PC-9 (cell line): ENCODE data around the gene GRIP1. TPM values are rescaled to one million over a fixed set of nuclear protein-coding genes. Genes with fewer than 3 reads are reported as not detected.

Experiments used
- BruUV-seq: library from RNA; stranded (reverse); fragments of 400-500 nt; replicated peaks from 2 replicates; lab custom pipeline; 2021; lab: Mats Ljungman, UMichigan
- CTCF ChIA-PET: fragments of 300-600 bp; sonication (Branson Sonifier 250); formaldehyde crosslinking; loops from one replicate; lab custom pipeline; 2022; ENCODE audit warnings: antibody characterized with exemption; lab: Charles Lee
- POLR2A ChIA-PET: fragments of 300-600 bp; sonication (Branson Sonifier 250); formaldehyde crosslinking; loops from one replicate; lab custom pipeline; 2022; ENCODE audit warnings: antibody characterized with exemption; ENCODE audit not compliant: unreplicated experiment; lab: Charles Lee
- DNase-seq, 2 experiments: peaks; one replicate each; pipeline versions ENCODE4 v3.0.0 to v3.0.0-alpha.2; 2015 to 2022; ENCODE audit warnings: mixed read lengths in 1 of 2
- H2AFZ ChIP-seq: fragments of 200-600 bp; sonication (generic); 2 replicates; pipeline ENCODE4 v1.8.1; 2017; ENCODE audit warnings: antibody characterized with exemption
- H3F3A ChIP-seq: fragments of 200-600 bp; sonication (generic); 2 replicates; pipeline ENCODE4 v1.8.1; 2017; ENCODE audit warnings: antibody characterized with exemption, mild to moderate bottlenecking, low read depth; ENCODE audit not compliant: insufficient read depth
- H3K27ac ChIP-seq: fragments of 200-600 bp; sonication (generic); 2 replicates; pipeline ENCODE4 v1.6.1; 2016; ENCODE audit warnings: mixed run types
- H3K27me3 ChIP-seq: fragments of 200-600 bp; sonication (generic); 2 replicates; pipeline ENCODE4 v1.6.1; 2016; ENCODE audit warnings: low read depth, mixed run types; ENCODE audit not compliant: insufficient read depth
- H3K36me3 ChIP-seq: fragments of 200-600 bp; sonication (generic); 2 replicates; pipeline ENCODE4 v1.6.1; 2016; ENCODE audit warnings: low read depth, mixed run types
- H3K4me1 ChIP-seq: fragments of 200-600 bp; sonication (generic); replicated peaks from 2 replicates; pipeline ENCODE4 v1.6.1; 2016; ENCODE audit warnings: mixed run types; ENCODE audit not compliant: insufficient read depth
- H3K4me2 ChIP-seq: fragments of 200-600 bp; sonication (generic); 2 replicates; pipeline ENCODE4 v1.6.1; 2017; ENCODE audit warnings: mixed run types
- H3K4me3 ChIP-seq: fragments of 200-600 bp; sonication (generic); 2 replicates; pipeline ENCODE4 v1.6.1; 2016; ENCODE audit warnings: mixed run types
- H3K79me2 ChIP-seq: fragments of 200-600 bp; sonication (generic); 2 replicates; pipeline ENCODE4 v1.6.1; 2017; ENCODE audit warnings: low read depth, mixed run types
- H3K9me2 ChIP-seq: fragments of 200-600 bp; sonication (generic); 2 replicates; pipeline ENCODE4 v1.8.1; 2017; ENCODE audit warnings: mild to moderate bottlenecking; ENCODE audit not compliant: insufficient read depth
- H3K9me3 ChIP-seq: fragments of 200-600 bp; sonication (generic); 2 replicates; pipeline ENCODE4 v1.8.1; 2016; ENCODE audit warnings: low read depth; ENCODE audit not compliant: insufficient read depth
- H4K20me1 ChIP-seq: fragments of 200-600 bp; sonication (generic); 2 replicates; pipeline ENCODE4 v1.8.1; 2017; ENCODE audit not compliant: insufficient read depth
- EZH2 ChIP-seq: fragments of 200-600 bp; sonication (generic); IDR thresholded peaks from 2 replicates; pipeline ENCODE4 v1.8.0; 2017; ENCODE audit warnings: antibody characterized with exemption, low read depth
- intact Hi-C: fragments of 100-400 bp; cut with micrococcal nuclease; formaldehyde crosslinking; loops from one replicate; pipeline ENCODE4 v1.10.0; 2022; ENCODE audit not compliant: unreplicated experiment
- total RNA-seq: library from RNA; stranded (reverse); gene quantifications from 2 replicates; pipeline ENCODE4 v1.2.3, GENCODE V29; 2021
- TF ChIP-seq, protein P1 (sequence below): fragments of 200-600 bp; sonication (generic); conservative IDR thresholded peaks from 2 replicates; pipeline ENCODE4 v1.6.1; 2017; ENCODE audit warnings: mixed run types, antibody characterized with exemption, mild to moderate bottlenecking, moderate library complexity

Gene GRIP1
- total RNA-seq, 1 experiment from 2014 or later = 16.0 TPM

DNA sequence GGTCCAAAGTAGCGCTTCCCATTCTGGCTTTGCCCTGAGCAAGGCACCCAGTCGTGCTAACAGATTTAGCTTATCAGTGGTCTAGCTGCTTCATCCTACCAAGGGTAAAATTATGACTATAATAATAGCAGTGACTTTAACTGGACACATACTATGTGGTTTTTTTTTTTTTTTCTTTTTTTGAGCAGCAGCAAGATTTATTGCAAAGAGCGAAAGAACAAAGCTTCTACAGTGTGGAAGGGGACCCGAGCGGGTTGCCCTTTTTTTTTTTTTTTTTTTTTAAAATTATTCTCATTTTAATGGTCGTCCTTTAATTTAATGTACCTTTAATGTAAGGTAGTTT is 376.1 kb downstream of the GRIP1 start:
- POLR2A ChIA-PET = interaction anchor here (0.5 to 0.6 kb wide), 4 partner anchors 133 to 719 kb away, joined by 3 to 25 read pairs (median 4); partner anchors contain the start of gene LLPH
- no peaks in the 10 kb centered on the region for H3K9me3 ChIP-seq
- peaks cover 9% of the 10 kb centered on the region; the same call in 1 of the 2 replicates for H3K4me1 ChIP-seq
- CTCF ChIA-PET = interaction anchor here (0.6 to 1.1 kb wide), 7 partner anchors 64 to 1182 kb away, joined by 4 to 13 read pairs (median 7); partner anchors contain the start of gene WIF1
- no peak for TF ChIP-seq EZH2
- TF ChIP-seq, protein P1, sequence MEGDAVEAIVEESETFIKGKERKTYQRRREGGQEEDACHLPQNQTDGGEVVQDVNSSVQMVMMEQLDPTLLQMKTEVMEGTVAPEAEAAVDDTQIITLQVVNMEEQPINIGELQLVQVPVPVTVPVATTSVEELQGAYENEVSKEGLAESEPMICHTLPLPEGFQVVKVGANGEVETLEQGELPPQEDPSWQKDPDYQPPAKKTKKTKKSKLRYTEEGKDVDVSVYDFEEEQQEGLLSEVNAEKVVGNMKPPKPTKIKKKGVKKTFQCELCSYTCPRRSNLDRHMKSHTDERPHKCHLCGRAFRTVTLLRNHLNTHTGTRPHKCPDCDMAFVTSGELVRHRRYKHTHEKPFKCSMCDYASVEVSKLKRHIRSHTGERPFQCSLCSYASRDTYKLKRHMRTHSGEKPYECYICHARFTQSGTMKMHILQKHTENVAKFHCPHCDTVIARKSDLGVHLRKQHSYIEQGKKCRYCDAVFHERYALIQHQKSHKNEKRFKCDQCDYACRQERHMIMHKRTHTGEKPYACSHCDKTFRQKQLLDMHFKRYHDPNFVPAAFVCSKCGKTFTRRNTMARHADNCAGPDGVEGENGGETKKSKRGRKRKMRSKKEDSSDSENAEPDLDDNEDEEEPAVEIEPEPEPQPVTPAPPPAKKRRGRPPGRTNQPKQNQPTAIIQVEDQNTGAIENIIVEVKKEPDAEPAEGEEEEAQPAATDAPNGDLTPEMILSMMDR = no peak
- H3K27me3 ChIP-seq = no peaks in the 10 kb centered on the region
- H3K79me2 ChIP-seq = peaks cover 12% of the 10 kb centered on the region; the same call in 1 of the 2 replicates
- H3K9me2 ChIP-seq = no peaks in the 10 kb centered on the region
- H3K27ac ChIP-seq = peak overlapping the region; percentile 61
- no peaks in the 10 kb centered on the region; the same call in 1 of the 2 replicates for H3F3A ChIP-seq
- BruUV-seq = TSS peak; percentile 60
- H3K4me3 ChIP-seq = peak overlapping the region; percentile 89
- no peaks in the 10 kb centered on the region for H4K20me1 ChIP-seq
- intact Hi-C loops = loop anchor here (1.0 to 10.0 kb wide), 2 partner anchors 133 to 428 kb away; partner anchors contain the start of gene TMBIM4
- H2AFZ ChIP-seq = peak overlapping the region; percentile 96
- H3K4me2 ChIP-seq = peak overlapping the region; percentile 81
- H3K36me3 ChIP-seq = no peaks in the 10 kb centered on the region
- DNase-seq = no peak

DNA sequence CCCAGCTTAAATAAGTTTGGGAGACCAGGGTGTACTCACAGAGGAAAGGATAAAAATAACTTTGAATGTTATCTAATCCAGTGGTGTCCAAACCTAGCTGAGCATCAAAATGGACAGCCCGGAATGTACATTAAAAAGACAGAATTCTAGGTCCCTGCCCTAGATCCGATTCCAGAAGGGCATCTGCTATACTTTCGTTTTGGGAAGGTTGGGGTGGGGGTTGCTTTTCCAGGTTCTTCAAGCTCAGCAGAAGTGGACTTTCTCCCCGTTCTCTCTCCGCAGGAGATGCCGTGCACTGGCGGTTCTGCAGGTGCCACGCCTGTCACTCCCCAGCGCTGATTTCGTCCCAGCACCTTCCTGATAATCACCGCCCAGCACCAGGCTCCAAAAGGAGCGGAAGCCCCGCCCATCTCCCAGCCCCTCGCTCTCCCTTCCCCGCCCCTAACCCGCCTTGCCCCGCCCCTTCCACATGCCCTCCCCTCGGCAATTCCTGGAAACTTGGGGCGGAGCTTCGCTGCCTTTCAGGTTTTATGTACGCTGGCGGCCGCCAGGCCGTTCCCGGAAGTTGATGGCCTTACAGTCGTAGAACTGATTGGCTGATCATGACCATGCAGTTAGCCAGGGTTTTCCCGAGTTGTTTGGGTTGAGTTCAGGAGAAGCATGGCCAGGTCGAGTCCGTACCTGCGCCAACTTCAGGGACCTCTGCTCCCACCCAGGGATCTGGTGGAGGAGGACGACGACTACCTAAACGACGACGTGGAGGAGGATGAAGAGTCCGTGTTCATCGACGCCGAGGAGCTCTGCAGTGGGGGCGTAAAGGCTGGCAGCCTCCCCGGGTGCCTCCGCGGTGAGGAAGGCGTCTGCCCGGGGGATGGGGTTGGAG is 376.7 kb downstream of the GRIP1 start, which contains the start of gene HELB:
HELB (plus strand) TSS at position 550 of the 883 bp plus-strand sequence; CDS start at position 661, 111 bp downstream.
- H3K27me3 ChIP-seq = no peaks in the 10 kb centered on the region
- H3K9me3 ChIP-seq = no peaks in the 10 kb centered on the region
- no peaks in the 10 kb centered on the region for H3K36me3 ChIP-seq
- intact Hi-C loops = loop anchor here (1.0 to 10.0 kb wide), 2 partner anchors 133 to 427 kb away; partner anchors contain the start of gene TMBIM4
- no TSS peak for BruUV-seq
- H3K9me2 ChIP-seq = no peaks in the 10 kb centered on the region
- peak within 1 kb of the TSS; percentile 61 for H3K27ac ChIP-seq
- peak within 1 kb of the TSS; percentile 96 for H2AFZ ChIP-seq
- H3K4me1 ChIP-seq = peaks cover 9% of the 10 kb centered on the region; the same call in 1 of the 2 replicates
- POLR2A ChIA-PET = interaction anchor here (0.6 to 0.7 kb wide), 4 partner anchors 86 to 720 kb away, joined by 3 to 25 read pairs (median 5); no protein-coding TSS in a partner anchor
- DNase-seq = peak; percentile 92 to 94
- peak within 1 kb of the TSS; percentile 83 for H3K4me2 ChIP-seq
- peak within 1 kb of the TSS; percentile 89 for H3K4me3 ChIP-seq
- no peaks in the 10 kb centered on the region for H4K20me1 ChIP-seq
- peaks cover 12% of the 10 kb centered on the region; the same call in 1 of the 2 replicates for H3K79me2 ChIP-seq
- no peak for TF ChIP-seq EZH2
- TF ChIP-seq, protein P1 = no peak
- CTCF ChIA-PET = interaction anchor here (0.6 to 1.1 kb wide), 6 partner anchors 64 to 1181 kb away, joined by 4 to 13 read pairs (median 7); partner anchors contain the start of gene WIF1
- H3F3A ChIP-seq = no peaks in the 10 kb centered on the region; the same call in 1 of the 2 replicates

DNA sequence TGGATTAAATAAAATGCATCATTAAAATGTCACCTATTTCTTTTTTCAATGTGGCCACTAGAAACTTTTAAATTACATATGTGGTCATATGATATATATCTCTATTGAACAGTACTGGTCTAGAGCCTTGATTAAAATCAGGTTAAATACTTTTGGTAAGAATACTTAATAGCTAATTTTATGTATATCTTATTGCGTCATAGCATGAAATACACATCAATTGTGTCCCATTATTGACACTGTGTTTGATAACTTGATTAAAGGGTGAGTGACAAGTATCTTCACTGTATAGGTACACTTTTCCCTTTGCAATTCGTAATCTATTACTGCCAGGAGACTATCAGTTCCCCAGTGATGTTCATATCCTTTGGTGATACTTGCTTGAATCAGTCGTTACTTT is 381.0 kb downstream of the GRIP1 start:
- Histone ChIP-seq H3K4me1 (no peaks in the 10 kb centered on the region), H3K4me2 (no peak overlapping the region), H3K9me2 (no peaks in the 10 kb centered on the region), H4K20me1 (no peaks in the 10 kb centered on the region), H3K9me3 (no peaks in the 10 kb centered on the region; the same call in 1 of the 2 replicates), H3K4me3 (no peak overlapping the region), H3F3A (no peaks in the 10 kb centered on the region; the same call in 1 of the 2 replicates), H3K27ac (no peak overlapping the region), H3K79me2 (no peaks in the 10 kb centered on the region), H3K36me3 (no peaks in the 10 kb centered on the region), H2AFZ (no peak overlapping the region), H3K27me3 (no peaks in the 10 kb centered on the region)
- POLR2A ChIA-PET = no interaction called here
- no TSS peak for BruUV-seq
- CTCF ChIA-PET = no interaction called here
- no peak for DNase-seq
- TF ChIP-seq, protein P1 = no peak
- TF ChIP-seq EZH2 = no peak
- intact Hi-C loops = no loop called here
